HepG2 (cell line): Measurements from ENCODE around the gene RABGAP1. TPM values are rescaled to one million over a fixed set of nuclear protein-coding genes. Genes with fewer than 3 reads are reported as not detected.

ENCODE experiments used
- ONECUT2 ChIP-seq: sonication (generic); formaldehyde crosslinking; IDR thresholded peaks from 2 replicates; pipeline ENCODE4 v1.4.0; 2020; ENCODE audit warnings: missing genetic modification reagents
- PPARG ChIP-seq: conservative IDR thresholded peaks from 2 replicates; pipeline ENCODE4 v1.6.1; 2016; ENCODE audit warnings: missing biosample characterization, missing genetic modification reagents
- RBFOX2 ChIP-seq: fragments of 200-400 bp; formaldehyde crosslinking; IDR thresholded peaks from 2 replicates; pipeline ENCODE4 v1.6.1; 2017; ENCODE audit warnings: low read depth, mild to moderate bottlenecking, low read length
- TRAFD1 ChIP-seq: sonication (generic); formaldehyde crosslinking; IDR thresholded peaks from 2 replicates; pipeline ENCODE4 v1.5.1; 2020; ENCODE audit warnings: missing genetic modification reagents, mild to moderate bottlenecking, borderline replicate concordance
- U2AF1 ChIP-seq: fragments of 200-400 bp; formaldehyde crosslinking; optimal IDR thresholded peaks from 2 replicates; pipeline ENCODE3; 2017; ENCODE audit warnings: mild to moderate bottlenecking, low read depth, low read length
- ZBTB1 ChIP-seq: sonication (generic); formaldehyde crosslinking; IDR thresholded peaks from 2 replicates; pipeline ENCODE4 v1.4.0; 2020; ENCODE audit warnings: missing genetic modification reagents, borderline replicate concordance
- ZBTB3 ChIP-seq: sonication (generic); formaldehyde crosslinking; IDR thresholded peaks from 2 replicates; pipeline ENCODE4 v1.4.0; 2020; ENCODE audit warnings: low read depth, mild to moderate bottlenecking, moderate library complexity, missing genetic modification reagents, borderline replicate concordance
- ZBTB40 ChIP-seq, 2 experiments: fragments of 450-650 bp in 1 of 2; sonication (generic) in 1 of 2; formaldehyde crosslinking in 1 of 2; IDR thresholded peaks; 2 replicates each; pipeline versions ENCODE4 v1.6.1 to v1.8.0; 2016 to 2022; ENCODE audit warnings: antibody characterized with exemption in 1 of 2, mild to moderate bottlenecking in 1 of 2, missing genetic modification reagents in 1 of 2
- ZFP90 ChIP-seq: sonication (generic); formaldehyde crosslinking; IDR thresholded peaks from 2 replicates; pipeline ENCODE4 v1.8.0; 2022; ENCODE audit warnings: missing genetic modification reagents, mild to moderate bottlenecking, inconsistent platforms, borderline replicate concordance
- ZFYVE20 ChIP-seq: sonication (generic); formaldehyde crosslinking; IDR thresholded peaks from 2 replicates; pipeline ENCODE4 v1.8.0; 2023; ENCODE audit warnings: low read depth, mild to moderate bottlenecking, moderate library complexity, missing genetic modification reagents, borderline replicate concordance
- ZNF335 ChIP-seq: sonication (generic); formaldehyde crosslinking; IDR thresholded peaks from 2 replicates; pipeline ENCODE4 v1.4.0; 2020; ENCODE audit warnings: missing genetic modification reagents
- ZNF33A ChIP-seq: sonication (generic); formaldehyde crosslinking; IDR thresholded peaks from 2 replicates; pipeline ENCODE4 v1.5.1; 2020; ENCODE audit warnings: missing genetic modification reagents, mild to moderate bottlenecking, moderate library complexity, borderline replicate concordance
- ZNF446 ChIP-seq: sonication (generic); formaldehyde crosslinking; IDR thresholded peaks from 2 replicates; pipeline ENCODE4 v1.5.0; 2020; ENCODE audit warnings: mild to moderate bottlenecking, missing genetic modification reagents
- polyA plus RNA-seq, 8 experiments: library from polyadenylated mRNA; depleted of rRNA in 3 of 8; stranded (reverse) in 7 of 8; unstranded in 1 of 8; fragments of >200 nt; fragmentation: Illumina TruSeq in 4 of 8; extraction: Trizol in 4 of 8; gene quantifications; 2 replicates each; pipeline versions ENCODE4 v1.2.1 to v1.2.3, GENCODE V29; 2011 to 2016; ENCODE audit warnings: low read depth in 4 of 8, missing spikeins in 1 of 8, mixed read lengths in 1 of 8; ENCODE audit not compliant: insufficient read depth in 1 of 8
- total RNA-seq, 5 experiments: library from RNA; depleted of rRNA; stranded (reverse); fragments of >200 nt; fragmentation: Illumina TruSeq; extraction: Trizol; gene quantifications; 2 replicates each; pipeline ENCODE4 v1.2.3, GENCODE V29; 2016; ENCODE audit warnings: low read depth in 1 of 5
- TF ChIP-seq, protein P1 (sequence below): sonication (generic); formaldehyde crosslinking; IDR thresholded peaks from 2 replicates; pipeline ENCODE4 v1.4.0; 2020; ENCODE audit warnings: missing genetic modification reagents, low read depth, mild to moderate bottlenecking, borderline replicate concordance

Gene RABGAP1
- total and polyA plus RNA-seq, 2 of the 13 experiments (the other 11 are each of a cell fraction or from before 2014, with no cell fraction given): 19.1 to 19.3 TPM

- TF ChIP-seq ZBTB40 (IDR thresholded peaks at IDR 0.05) (peak; percentile 72), ZBTB40 (CRISPR knock-in tag; IDR thresholded peaks at IDR 0.05) (peak; percentile 73), ZFYVE20 (CRISPR knock-in tag) (no peak), ZNF33A (no peak), ZFP90 (CRISPR knock-in tag) (peak; percentile 85; the same call in 1 of the 2 replicates), RBFOX2 (peak; percentile 90), U2AF1 (peak; percentile 47), TRAFD1 (CRISPR knock-in tag) (no peak), ONECUT2 (CRISPR knock-in tag) (peak; percentile 17; the same call in 1 of the 2 replicates), ZBTB3 (CRISPR knock-in tag) (peak; percentile 13; the same call in 1 of the 2 replicates), ZBTB1 (CRISPR knock-in tag) (no peak), ZNF335 (peak; percentile 73; the same call in 1 of the 2 replicates), ZNF446 (no peak), PPARG (no peak; the same call in 1 of the 2 replicates)
- TF ChIP-seq, protein P1, sequence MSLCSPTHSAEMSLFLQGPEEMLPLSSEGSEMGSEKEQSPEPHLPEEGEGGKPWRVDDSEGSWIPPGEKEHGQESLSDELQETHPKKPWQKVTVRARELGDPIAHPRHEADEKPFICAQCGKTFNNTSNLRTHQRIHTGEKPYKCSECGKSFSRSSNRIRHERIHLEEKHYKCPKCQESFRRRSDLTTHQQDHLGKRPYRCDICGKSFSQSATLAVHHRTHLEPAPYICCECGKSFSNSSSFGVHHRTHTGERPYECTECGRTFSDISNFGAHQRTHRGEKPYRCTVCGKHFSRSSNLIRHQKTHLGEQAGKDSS (CRISPR knock-in tag): peak; percentile 88; the same call in 1 of the 2 replicates
These were observed 9.3 kb upstream of the RABGAP1 start, which contains the start of gene ZBTB26 (continued) for GRCh38 chr9:122931226-122932121.
